Measurements from ENCODE around the gene ATP6V0A4. TPM values are rescaled to one million over a fixed set of nuclear protein-coding genes. Genes with fewer than 3 reads are reported as not detected.

Gene ATP6V0A4
- total RNA-seq, 1 donor from 2014 or later, result not detected

DNA sequence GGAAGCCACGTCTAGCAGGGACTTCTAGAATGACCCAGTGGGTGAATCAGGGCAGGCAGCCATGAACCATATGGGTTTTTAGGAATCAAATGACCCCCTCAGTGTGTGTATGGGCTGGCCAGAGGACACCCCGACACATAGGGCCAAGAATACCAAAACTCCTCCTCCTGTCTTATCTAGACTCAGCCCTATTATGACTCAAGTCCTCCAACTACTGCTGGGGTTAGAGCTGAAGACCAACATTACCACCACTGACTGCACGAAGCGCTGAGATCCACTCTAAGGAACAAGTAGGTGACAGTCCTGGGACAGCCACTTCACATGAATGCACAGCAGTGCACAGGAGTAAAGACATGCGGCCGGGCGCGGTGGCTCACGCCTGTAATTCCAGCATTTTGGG lies 85.3 kb downstream of the ATP6V0A4 start:
- TF ChIP-seq CTCF (IDR thresholded peaks at IDR 0.05; ENCODE audit: borderline replicate concordance), result no peak

GRCh38 chr7:138710536-138711385 lies 87.2 kb downstream of the ATP6V0A4 start:
- H3K4me3 ChIP-seq, result no peak overlapping the region
- no peaks in the 10 kb centered on the region for H3K36me3 ChIP-seq
- no peaks in the 10 kb centered on the region for H3K9me3 ChIP-seq (replicated peaks)
- DNase-seq, result no peak
- intact Hi-C loops (cut with micrococcal nuclease), result no loop called here
- no peaks in the 10 kb centered on the region for H3K4me1 ChIP-seq
- peaks cover 13% of the 10 kb centered on the region for H3K27me3 ChIP-seq (ENCODE audit: low read depth)
- H3K27ac ChIP-seq (replicated peaks), result no peak overlapping the region
- TF ChIP-seq CTCF (IDR thresholded peaks at IDR 0.05; ENCODE audit: borderline replicate concordance), result no peak

More for the DNA sequence above, 85.3 kb downstream of the ATP6V0A4 start:
- no peak for DNase-seq
- peaks cover 20% of the 10 kb centered on the region for H3K27me3 ChIP-seq (ENCODE audit: low read depth)
- intact Hi-C loops (cut with micrococcal nuclease), result no loop called here
- H3K4me1 ChIP-seq, result no peaks in the 10 kb centered on the region
- no peaks in the 10 kb centered on the region for H3K36me3 ChIP-seq
- no peak overlapping the region for H3K27ac ChIP-seq (replicated peaks)
- no peaks in the 10 kb centered on the region for H3K9me3 ChIP-seq (replicated peaks)
- no peak overlapping the region for H3K4me3 ChIP-seq

DNA sequence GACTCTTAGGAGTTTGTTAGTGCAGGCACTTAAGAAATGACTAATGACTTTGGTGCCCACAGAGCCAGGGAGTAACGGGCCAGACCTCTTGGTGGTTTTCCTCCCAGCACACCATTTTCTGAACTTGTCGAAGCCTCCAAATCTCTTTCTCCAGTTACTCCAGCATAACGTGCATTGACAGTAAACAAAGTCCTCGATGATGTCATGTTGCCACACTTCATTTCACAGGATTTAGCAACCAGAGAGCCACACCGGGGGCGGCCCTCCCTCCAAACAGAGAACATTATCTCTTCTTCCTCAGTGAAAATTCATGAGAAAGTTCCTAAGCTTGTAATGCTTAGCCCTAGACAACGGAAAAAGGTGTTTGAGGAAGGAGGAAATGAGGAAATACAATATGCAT lies 92.8 kb downstream of the ATP6V0A4 start:
- H3K36me3 ChIP-seq, result no peaks in the 10 kb centered on the region
- no peak overlapping the region for H3K4me3 ChIP-seq
- H3K27ac ChIP-seq (replicated peaks), result no peak overlapping the region
- no peaks in the 10 kb centered on the region for H3K4me1 ChIP-seq
- H3K9me3 ChIP-seq (replicated peaks), result no peaks in the 10 kb centered on the region
- H3K27me3 ChIP-seq (ENCODE audit: low read depth), result no peaks in the 10 kb centered on the region
- intact Hi-C loops (cut with micrococcal nuclease), result no loop called here
- no peak for DNase-seq
- no peak for TF ChIP-seq CTCF (IDR thresholded peaks at IDR 0.05; ENCODE audit: borderline replicate concordance)

- intact Hi-C loops (cut with micrococcal nuclease), result no loop called here
- Histone ChIP-seq H3K9me3 (replicated peaks) (no peaks in the 10 kb centered on the region), H3K36me3 (no peaks in the 10 kb centered on the region), H3K27me3 (ENCODE audit: low read depth) (peaks cover 12% of the 10 kb centered on the region), H3K27ac (replicated peaks) (no peak overlapping the region), H3K4me3 (no peak overlapping the region), H3K4me1 (no peaks in the 10 kb centered on the region)
- TF ChIP-seq CTCF (IDR thresholded peaks at IDR 0.05; ENCODE audit: borderline replicate concordance), result no peak
- DNase-seq, result no peak
Measured at GRCh38 chr7:138701537-138701923, 96.5 kb downstream of the ATP6V0A4 start.

GRCh38 chr7:138700857-138701536 lies 97.0 kb downstream of the ATP6V0A4 start, which contains the start of gene SVOPL:
TSS of gene SVOPL (minus strand) at chr7:138701362. CDS start at chr7:138679045, 22,317 bp downstream.
- DNase-seq, result no peak
- Histone ChIP-seq H3K4me3 (no peak within 1 kb of the TSS), H3K27ac (replicated peaks) (no peak within 1 kb of the TSS), H3K36me3 (no peaks in the 10 kb centered on the region), H3K4me1 (no peaks in the 10 kb centered on the region), H3K9me3 (replicated peaks) (no peaks in the 10 kb centered on the region), H3K27me3 (ENCODE audit: low read depth) (peaks cover 12% of the 10 kb centered on the region)
- no peak for TF ChIP-seq CTCF (IDR thresholded peaks at IDR 0.05; ENCODE audit: borderline replicate concordance)
- intact Hi-C loops (cut with micrococcal nuclease), result no loop called here
